M059J (cell line): ENCODE measurements around the gene ATP6V0D1. TPM values are rescaled to one million over a fixed set of nuclear protein-coding genes. Genes with fewer than 3 reads are reported as not detected.
A peak's percentile ranks its signal among the peaks of the same experiment; 100 is the strongest.

Experiments used
- DNase-seq: peaks from one replicate; pipeline ENCODE4 v3.0.0-alpha.2; 2012; ENCODE audit warnings: low read depth
- total RNA-seq: library from RNA; depleted of rRNA; stranded (reverse); fragments of >200 nt; shearing (Covaris generic); gene quantifications from 2 replicates; pipeline ENCODE4 v1.2.3, GENCODE V29; 2014

Gene ATP6V0D1
- total RNA-seq, 1 experiment from 2014 or later: 160 TPM

DNA sequence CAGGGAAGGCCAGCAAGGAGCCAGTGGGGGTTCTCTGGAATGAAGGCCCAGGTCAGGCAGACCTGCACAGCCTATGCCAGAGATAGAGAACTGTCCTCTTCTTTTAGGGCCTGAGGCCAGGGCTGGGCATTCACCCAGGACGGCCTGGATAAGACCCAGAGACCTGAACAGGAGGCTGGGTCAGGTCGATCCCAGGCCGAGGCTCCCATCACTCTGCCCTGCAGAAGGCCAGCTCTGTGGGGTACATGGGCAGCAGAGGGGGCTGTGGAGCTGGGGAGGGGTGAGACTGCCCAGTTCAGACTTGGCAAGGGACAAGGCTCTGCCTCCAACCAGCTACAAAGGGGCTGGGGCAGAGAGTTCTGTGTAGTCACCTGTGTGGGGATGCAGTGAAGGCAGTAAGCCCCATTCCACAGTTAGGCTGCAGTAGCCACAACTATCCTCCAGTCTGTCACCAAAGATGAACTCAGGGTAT lies 35.5 kb downstream of the ATP6V0D1 start:
- no peak for DNase-seq

DNA sequence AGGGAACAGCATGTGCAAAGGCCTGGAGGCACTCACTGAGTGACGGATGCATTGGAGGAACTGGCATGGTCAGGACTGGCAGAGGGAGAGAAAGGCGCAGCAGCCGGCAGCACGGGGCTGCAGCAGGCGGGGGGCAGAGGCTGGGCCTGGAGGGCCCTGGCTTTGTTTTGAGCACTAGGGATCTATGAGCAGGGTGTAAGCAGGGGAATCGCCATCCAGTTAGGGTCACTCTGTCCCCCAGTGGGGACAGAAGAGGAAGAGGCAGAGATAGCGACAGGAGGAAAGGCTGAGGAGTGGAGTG lies 35.9 kb downstream of the ATP6V0D1 start:
- DNase-seq: no peak

DNA sequence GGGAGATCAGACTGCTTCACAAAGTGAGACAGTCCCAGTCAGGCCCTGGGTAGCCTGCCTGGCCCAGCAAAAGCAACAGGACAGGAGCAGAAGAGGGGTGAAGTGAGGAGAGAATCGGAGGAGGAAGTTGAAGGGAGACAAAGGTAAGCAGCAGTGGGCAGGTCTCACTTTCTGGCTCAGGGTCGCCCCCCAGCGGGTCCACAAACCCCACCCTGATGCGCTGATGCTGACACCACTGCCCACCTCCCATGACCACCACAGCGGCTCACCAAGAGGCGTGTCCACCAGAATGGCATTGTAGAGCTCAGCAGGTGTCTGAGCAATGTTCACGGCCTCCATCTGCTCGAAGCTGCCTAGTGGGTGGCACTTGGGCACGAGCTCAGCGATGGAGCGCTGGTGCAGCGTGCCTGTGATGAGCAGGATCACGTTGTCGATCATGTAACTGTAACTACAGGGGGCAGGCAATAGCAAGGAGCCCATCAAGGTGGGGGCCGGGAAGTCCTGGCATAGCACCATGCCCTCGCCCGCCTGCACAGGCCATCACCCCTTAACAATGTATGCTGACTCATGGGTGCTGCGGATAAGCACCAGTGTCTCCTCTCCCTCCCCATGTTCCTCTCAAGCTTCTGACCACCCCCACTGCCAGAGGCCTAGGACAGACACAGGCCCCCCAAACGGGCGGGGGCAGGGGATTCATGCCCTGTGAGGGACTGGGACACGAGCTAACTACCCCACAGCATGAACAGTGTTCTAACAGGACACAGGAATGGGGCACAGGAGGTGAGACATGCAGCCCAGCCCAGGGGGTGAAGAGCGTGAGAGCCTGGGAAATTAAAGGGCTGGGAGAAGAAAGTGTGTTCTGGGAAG lies 36.5 kb downstream of the ATP6V0D1 start:
- no peak for DNase-seq

DNA sequence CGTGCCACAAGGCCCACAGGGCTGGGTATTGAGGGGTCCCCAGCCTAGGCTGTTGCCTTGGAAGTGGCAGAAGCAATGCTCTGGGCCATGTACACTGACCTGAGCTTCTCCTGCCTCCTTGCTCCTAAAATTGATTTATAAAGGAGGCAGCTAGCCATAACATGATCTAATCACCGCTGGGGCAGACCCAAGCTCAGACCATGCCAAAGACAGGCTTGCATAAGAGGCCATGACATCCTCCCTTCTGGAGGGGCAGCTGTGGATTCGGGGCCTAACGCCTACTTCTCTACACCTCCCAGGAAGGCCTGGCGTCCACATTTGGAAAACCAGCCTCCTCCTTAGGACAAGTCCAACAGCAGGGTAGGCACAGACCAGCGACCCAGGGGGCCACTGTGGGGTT lies 37.7 kb downstream of the ATP6V0D1 start:
- DNase-seq: no peak

DNA sequence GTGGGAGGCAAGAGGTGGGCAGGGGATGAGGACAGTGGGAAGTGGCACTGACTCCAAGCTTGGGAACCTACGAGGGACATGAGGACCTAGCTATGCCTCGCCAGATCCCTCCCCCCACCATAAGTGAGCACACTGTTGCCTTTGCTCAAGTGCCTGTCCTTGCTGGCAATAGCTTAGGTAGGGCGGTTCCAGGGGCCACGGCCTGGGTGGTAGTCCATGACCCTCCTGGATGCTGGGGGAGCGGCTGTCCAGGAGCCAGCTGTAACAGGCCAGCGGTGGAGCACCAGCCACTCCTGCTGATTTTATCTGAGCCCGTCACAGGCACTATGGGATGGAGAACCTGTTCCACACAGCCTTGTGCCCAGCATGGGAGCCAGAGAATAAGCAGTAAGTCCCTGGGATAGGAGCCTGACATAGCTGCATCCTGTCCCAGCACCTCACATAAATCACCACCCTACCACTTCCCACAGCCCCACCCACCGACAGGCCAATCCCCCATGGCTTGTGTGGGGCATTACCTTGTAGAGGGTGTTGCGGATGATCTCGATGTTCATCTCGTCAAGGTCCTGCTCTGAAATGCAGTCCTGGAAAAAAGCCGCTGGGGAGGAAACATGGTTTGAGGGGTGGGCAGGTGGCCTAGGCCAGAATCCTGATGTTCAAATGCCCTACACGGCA lies 38.2 kb downstream of the ATP6V0D1 start:
- DNase-seq: no peak

DNA sequence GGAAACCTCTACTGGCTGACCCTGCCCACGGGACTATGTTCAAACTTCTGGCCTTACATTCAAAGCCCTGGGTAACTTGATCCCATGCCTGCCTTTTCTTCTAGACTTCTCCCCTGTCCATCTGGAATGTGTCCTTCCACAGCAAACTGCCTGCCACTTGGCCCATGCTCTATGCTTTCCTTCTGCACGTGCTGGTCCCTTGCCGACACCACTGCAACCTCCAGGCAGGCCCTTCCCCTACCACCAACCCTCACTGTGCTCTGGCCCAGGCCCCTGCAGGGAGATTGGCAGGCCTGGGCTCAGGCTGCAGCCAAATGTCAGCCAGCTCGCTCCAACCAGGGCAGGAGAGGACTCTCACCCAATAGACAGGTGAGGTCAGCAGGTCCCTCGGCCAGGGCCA lies 39.0 kb downstream of the ATP6V0D1 start:
- no peak for DNase-seq

DNA sequence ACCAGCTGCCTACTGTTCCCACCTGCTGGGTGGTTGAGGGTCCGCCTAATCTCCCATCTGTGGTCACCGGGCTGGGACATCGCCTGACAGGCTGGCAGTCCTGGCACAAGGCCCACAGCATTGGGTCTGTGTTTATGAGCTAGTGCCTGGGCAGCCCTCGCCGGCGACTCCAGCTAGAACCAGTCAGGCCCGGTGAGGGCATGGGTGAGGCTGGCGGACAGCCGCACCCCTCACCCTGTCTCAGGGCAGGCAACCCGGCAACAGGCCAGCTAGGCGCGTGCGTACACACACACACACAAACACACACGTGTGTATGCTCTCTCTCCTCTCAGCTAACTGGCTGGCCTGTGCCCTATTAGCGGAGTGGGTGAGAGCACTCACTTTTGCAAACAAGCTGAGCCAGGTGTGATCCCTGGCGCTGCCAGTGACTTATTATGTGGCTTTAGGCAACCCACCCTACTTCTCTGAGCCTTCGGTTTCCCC lies 39.6 kb downstream of the ATP6V0D1 start:
- no peak for DNase-seq

DNA sequence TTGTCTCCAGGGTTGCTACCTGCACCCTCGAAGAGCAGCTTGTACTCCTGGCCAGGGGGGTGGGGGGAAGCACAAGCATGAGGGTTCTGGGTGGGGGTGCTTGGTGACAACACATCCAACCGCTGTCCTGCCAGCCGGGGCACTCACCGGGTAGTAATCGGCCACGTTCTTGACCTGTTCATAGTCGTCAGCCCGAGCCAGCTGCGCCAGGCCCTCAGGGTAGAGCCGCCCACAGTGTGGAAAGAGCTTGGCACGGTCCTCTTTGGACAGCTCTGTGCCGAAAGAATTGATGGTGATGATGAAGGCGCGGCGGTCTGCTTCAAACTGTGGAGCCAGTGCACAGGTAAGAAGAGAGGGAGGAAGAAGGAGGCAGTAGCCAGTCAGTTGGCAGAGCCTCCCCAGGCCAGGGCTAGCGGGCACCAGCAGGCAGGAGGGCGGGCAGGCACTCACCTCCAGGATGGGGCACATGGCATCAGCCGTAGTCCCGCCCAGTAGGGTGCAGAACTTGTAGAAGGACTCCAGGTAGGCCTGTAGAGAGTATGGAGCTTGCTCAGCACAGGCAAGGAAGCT lies 42.0 kb downstream of the ATP6V0D1 start:
- no peak for DNase-seq

DNA sequence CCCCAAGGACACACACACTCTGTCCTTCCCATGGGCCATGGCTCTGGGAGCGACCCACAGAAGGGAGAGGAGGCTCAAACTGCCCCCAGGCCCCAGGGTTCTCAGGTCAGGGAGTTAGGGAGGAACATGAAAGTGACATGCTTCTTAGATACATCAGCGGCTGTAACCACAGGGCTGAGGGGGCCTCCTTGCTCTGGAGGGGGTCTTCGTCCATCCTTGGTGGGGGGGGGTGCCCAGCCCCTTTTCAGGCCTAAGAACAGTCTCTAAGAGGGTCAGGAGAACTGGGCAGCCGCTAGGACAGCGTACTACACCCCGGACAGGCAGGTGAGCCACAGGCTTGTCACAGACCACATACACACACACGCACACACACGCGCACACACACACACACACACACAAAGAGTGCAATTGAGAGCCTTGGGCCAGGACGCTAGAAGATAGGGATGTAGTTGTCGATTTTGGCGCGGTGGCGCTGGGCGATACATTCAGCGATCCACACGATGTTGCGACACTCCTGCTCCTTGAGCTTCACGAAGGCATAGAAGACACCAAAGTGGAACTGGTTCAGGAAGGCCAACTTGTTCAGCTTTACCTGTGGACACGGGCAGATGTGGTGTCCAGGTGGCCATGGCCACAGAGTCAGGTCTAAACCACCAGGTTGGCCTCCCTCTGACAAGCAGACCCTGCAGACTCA lies 42.7 kb downstream of the ATP6V0D1 start:
- DNase-seq: no peak

DNA sequence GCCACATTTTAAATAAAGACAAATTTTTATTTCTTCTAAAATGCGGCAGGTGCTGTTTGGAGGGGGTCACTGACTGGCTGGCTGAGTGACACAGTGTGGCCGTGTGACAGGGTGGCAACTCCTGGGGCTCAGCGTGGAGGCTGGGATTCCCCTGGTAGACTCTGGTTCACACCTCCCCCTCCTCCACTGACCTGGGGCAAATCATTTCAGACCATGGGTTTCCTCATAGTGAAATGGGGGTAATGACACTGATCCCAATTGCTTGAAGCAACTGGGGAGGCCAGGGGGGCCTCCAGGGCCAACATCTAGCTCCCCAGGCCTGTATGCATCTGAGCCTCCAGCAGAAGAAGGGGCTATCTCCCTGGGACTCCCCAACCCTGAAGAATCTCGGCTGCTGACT lies 43.4 kb downstream of the ATP6V0D1 start:
- DNase-seq: no peak

DNA sequence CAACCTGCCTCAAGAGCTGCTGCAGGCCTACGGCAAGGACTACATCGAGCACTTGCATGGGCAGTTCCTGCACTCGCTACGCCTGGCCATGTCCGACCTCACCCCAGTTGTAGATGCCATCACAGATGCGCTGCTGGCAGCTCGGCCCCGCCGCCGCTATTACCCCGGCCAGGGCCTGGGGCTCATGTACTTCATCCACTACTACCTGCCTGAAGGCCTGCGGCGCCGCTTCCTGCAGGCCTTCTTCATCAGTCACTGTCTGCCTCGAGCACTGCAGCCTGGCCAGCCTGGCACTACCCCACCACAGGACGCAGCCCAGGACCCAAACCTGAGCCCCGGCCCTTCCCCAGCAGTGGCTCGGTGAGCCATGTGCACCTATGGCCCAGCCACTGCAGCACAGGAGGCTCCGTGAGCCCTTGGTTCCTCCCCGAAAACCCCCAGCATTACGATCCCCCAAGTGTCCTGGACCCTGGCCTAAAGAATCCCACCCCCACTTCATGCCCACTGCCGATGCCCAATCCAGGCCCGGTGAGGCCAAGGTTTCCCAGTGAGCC lies 44.2 kb downstream of the ATP6V0D1 start:
- DNase-seq: no peak

DNA sequence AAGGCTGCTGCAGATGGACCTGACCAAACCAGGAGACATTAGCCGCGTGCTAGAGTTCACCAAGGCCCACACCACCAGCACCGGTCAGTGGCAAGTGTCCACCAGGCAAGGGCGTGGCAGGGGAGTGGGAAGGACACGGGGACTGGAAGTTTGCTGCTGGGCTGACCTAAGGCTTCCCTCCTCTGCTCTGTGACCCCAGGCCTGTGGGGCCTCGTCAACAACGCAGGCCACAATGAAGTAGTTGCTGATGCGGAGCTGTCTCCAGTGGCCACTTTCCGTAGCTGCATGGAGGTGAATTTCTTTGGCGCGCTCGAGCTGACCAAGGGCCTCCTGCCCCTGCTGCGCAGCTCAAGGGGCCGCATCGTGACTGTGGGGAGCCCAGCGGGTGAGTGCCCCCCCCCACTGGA lies 45.2 kb downstream of the ATP6V0D1 start:
- DNase-seq: no peak

DNA sequence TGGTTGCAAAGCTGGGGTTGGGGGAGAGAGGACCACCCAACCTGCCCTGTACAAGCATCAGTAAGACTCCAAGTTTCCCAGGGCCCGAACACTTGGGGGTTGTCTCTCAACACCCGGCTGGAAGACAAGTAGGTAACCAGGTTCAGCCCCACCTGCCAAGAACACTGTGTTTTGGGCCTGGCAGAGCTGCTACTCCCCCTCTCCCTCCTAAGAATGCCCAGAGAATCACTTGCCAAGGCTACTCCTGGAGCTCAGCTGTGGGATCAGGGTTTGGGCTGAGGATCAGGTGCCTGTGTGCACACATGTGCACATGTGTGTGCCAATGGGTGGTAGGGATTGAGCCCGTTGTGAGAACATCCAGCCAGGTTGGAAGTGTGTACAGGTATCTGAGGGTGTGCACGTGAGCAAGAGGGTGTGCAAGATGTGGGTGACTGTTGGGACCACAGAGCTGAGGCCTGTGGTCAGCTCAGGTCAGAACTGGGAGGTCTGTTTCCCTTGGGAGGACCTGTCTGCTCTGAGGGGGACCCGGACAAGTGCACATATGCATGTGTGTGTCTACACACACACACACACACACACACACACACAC lies 47.7 kb downstream of the ATP6V0D1 start:
- no peak for DNase-seq

DNA sequence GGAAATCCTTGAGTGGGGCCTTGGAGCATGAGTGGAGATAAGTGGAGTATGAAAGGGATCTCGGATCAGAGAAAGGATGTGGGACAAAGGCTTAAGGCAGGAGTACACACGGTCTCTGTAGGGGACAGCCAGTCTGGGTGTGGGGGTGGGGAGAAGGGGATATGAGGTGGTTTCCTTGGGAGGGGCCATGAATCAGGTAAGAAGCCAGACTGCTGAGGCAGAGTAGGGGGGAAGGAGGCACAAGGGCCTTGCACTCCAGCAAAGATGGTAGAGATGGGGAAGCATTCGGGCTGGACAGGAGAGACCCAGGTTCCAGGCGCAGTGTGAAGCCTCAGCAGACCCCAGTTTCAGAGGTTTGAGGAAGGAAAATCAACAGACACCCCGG lies 48.5 kb downstream of the ATP6V0D1 start:
- DNase-seq: no peak

DNA sequence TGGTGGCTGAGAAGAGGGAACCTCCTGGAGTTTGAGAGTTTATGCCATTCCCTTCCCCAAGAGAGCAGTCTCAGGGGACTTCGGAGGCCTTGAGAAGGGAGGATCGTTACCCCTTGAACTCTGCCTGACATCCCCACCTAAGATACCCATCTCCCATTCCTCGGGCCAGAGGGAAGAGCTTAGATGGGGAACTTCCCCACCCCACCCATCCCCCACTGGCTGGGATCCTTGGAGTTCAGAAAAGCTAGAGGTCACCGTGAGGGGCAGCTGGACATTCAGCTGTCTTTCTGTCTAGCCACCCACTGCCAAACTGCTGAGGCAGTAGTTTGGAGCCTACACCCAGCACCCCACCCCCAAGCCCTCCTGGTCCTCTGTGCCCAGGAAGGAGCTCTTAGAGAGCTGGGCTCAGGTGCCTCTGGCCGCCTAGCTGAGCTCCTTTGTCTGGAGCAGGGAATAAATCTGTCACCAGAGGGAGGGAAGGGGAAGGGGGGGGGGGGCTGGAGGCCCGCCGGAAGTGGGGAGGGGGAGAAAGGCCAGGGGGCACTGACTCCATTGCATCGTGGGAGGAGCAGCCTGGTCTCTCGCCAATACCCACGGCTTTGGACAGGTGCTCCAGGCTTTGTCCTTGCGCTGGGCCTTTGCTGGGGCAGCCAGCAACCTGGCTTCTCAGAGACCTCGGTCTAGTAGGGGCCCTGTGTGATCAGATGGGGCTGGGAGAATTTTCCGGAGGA lies 49.0 kb downstream of the ATP6V0D1 start:
- DNase-seq: no peak

DNA sequence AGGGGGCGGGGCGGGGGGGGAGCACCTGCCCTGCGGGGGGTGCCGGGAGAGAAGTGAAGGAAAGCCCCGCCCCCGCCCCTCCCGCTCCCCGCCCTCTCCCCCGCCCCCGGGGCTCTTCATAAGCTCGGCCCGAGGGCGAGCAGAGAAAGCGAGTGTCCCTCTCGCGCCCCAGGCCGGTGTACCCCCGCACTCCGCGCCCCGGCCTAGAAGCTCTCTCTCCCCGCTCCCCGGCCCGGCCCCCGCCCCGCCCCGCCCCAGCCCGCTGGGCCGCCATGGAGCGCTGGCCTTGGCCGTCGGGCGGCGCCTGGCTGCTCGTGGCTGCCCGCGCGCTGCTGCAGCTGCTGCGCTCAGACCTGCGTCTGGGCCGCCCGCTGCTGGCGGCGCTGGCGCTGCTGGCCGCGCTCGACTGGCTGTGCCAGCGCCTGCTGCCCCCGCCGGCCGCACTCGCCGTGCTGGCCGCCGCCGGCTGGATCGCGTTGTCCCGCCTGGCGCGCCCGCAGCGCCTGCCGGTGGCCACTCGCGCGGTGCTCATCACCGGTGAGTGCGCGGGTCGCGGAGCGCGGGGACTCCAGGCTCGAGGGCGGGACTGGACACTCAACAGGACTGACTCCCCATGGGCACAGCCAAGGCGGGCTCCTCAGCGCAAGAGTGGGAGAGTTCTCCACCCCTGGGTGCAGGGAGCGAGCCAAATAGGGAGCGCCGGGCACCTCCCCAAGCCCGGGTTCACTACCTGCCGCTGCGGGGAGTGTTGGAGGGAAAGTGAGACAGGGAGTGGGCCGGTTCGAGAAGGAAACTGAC lies 49.8 kb downstream of the ATP6V0D1 start, which contains the start of gene HSD11B2:
Gene HSD11B2 (plus strand): TSS at position 145 of the 798 bp plus-strand sequence. CDS start 128 bp downstream, at position 273.
- DNase-seq: peak; percentile 71

DNA sequence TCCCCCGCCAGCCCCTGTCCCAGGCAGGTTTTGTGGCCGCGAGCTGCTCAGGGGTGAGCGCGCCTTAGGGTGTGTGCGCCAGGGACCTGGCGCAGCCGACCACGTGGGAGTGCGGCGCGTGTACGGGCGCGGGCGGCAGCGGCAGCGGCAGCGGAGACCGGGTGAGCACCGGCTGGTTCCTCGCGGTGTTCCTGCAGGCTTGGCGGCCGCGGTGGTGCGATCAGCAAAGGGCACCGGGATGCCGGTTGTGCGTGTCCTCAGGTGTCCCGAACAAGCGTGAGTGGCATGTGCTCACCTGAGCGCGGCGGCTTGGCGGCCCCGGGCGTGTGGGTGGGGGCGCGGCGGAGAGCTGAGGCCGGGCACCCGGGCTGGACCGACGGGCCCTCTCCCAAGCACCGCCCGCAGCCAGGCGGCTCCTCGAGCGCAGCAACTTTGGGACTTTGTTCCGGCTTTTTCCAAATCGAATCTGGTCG lies 50.4 kb downstream of the ATP6V0D1 start:
- DNase-seq: no peak

DNA sequence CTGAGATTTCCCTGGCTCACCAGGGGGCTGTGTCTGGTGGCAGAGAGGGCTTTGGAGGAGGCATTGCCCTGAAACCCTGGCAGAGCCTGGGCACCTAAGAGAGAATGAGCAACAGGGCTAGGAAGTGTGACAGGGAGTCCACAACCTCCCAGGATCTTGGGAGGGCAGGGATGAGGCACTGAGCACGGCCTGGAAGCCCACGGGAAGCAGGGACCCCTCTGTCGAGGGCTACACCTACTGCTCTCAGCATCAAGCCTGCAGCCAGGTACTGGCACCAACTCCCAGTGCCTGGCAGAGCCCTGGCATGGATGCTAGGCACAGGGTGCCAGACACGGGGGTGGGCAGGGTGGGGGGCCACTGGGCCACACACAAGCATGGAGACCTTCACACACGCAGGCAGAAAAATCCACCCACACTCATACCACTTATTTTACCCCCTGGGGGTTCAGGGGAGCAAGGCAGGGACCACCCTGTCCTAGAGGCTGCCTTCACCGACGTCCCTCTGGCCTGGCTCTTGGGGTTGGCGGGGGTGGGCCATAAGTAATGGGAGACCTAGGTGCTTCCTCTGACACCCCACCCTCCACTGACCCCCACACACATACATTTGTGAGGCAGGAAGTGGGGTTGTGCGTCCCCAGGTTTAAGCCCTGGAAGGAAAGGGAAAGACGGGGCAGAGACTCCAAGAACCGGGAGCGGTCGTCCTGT lies 51.0 kb downstream of the ATP6V0D1 start:
- DNase-seq: no peak
